Measurements from ENCODE around the gene LRRC43.

Gene LRRC43

GRCh38 chr12:122190842-122191668 lies 8.1 kb downstream of the LRRC43 start:
- TF ChIP-seq CTCF (IDR thresholded peaks at IDR 0.05; ENCODE audit: low read depth, low read length, missing control alignments), result peak; percentile 89

GRCh38 chr12:122192441-122192840 lies 9.5 kb downstream of the LRRC43 start:
- no peak overlapping the region for H3K4me3 ChIP-seq (replicated peaks; ENCODE audit: low read depth, low read length)
- no peak for DNase-seq (ENCODE audit: extremely low read depth, low read depth)
- TF ChIP-seq CTCF (IDR thresholded peaks at IDR 0.05; ENCODE audit: low read depth, low read length, missing control alignments), result no peak

More at GRCh38 chr12:122190842-122191668, 8.1 kb downstream of the LRRC43 start:
- no peak for DNase-seq (ENCODE audit: extremely low read depth, low read depth)
- H3K4me3 ChIP-seq (replicated peaks; ENCODE audit: low read depth, low read length), result no peak overlapping the region

GRCh38 chr12:122194804-122195203 lies 11.9 kb downstream of the LRRC43 start:
- TF ChIP-seq CTCF (IDR thresholded peaks at IDR 0.05; ENCODE audit: low read depth, low read length, missing control alignments), result no peak
- no peak for DNase-seq (ENCODE audit: extremely low read depth, low read depth)
- no peak overlapping the region for H3K4me3 ChIP-seq (replicated peaks; ENCODE audit: low read depth, low read length)

GRCh38 chr12:122195405-122195804 lies 12.5 kb downstream of the LRRC43 start:
- no peak for DNase-seq (ENCODE audit: extremely low read depth, low read depth)
- TF ChIP-seq CTCF (IDR thresholded peaks at IDR 0.05; ENCODE audit: low read depth, low read length, missing control alignments), result no peak
- H3K4me3 ChIP-seq (replicated peaks; ENCODE audit: low read depth, low read length), result no peak overlapping the region

GRCh38 chr12:122197612-122197966 lies 14.7 kb downstream of the LRRC43 start:
- no peak overlapping the region for H3K4me3 ChIP-seq (replicated peaks; ENCODE audit: low read depth, low read length)
- DNase-seq (ENCODE audit: extremely low read depth, low read depth), result no peak
- no peak for TF ChIP-seq CTCF (IDR thresholded peaks at IDR 0.05; ENCODE audit: low read depth, low read length, missing control alignments)

- no peak overlapping the region for H3K4me3 ChIP-seq (replicated peaks; ENCODE audit: low read depth, low read length)
- no peak for TF ChIP-seq CTCF (IDR thresholded peaks at IDR 0.05; ENCODE audit: low read depth, low read length, missing control alignments)
- no peak for DNase-seq (ENCODE audit: extremely low read depth, low read depth)
These were observed 16.8 kb downstream of the LRRC43 start for GRCh38 chr12:122199484-122200355.

All from HFF-Myc (cell line).